K562 (cell line): ENCODE measurements around the gene ULBP2. TPM values are rescaled to one million over a fixed set of nuclear protein-coding genes. Genes with fewer than 3 reads are reported as not detected.
"Not testable (repeated sequence)": the region's sequence is repeated elsewhere in the genome, so short reads cannot be mapped to it uniquely, and the experiment has no call there.

Experiments
- ATAC-seq: fragments of 200-7000 bp; cut with Tn5 transposase; 3 replicates; pipeline ENCODE4 v1.9.1; 2020; ENCODE audit warnings: moderate library complexity
- BruUV-seq: library from RNA; stranded (reverse); fragments of 400-500 nt; replicated peaks from 2 replicates; lab custom pipeline; 2021; lab: Mats Ljungman, UMichigan
- CTCF ChIA-PET: fragments of 300-600 bp; formaldehyde crosslinking; extraction: SDS; loops from one replicate; lab custom pipeline; 2021; ENCODE audit warnings: low intra/inter-chr PET ratio; lab: Yijun Ruan, JAX
- POLR2A ChIA-PET: fragments of 300-600, 350-650 bp; sonication (Branson Sonifier 250); formaldehyde crosslinking; extraction: SDS; loops from one replicate; lab custom pipeline; 2021; ENCODE audit warnings: antibody characterized with exemption, inconsistent platforms; lab: Yijun Ruan, JAX
- DNase-seq, 4 experiments: peaks; one replicate each; pipeline versions ENCODE4 v3.0.0 to v3.0.0-alpha.2; 2011 to 2018; ENCODE audit warnings: low spot score in 3 of 4, mixed read lengths in 3 of 4; ENCODE audit errors: extremely low read depth in 1 of 4
- FAIRE-seq: peaks from 2 replicates; lab custom pipeline; 2011; peaks lifted over from hg19 to GRCh38; lab: Jason Lieb, UNC
- H2AFZ ChIP-seq: 2 replicates; pipeline ENCODE4 v1.6.0; 2011; ENCODE audit warnings: low read depth, low read length, control low read depth, inconsistent platforms
- H3K27ac ChIP-seq: fragments of 200-600 bp; 3 replicates; pipeline ENCODE4 v1.8.0; 2011; ENCODE audit warnings: low read depth, mild to moderate bottlenecking, control low read depth, inconsistent platforms, low read length, moderate library complexity, mixed read lengths; ENCODE audit errors: extremely low read depth
- H3K27me3 ChIP-seq, 2 experiments: fragments of 300-600 bp in 1 of 2; 2 replicates in 1 of 2; 3 replicates in 1 of 2; pipeline versions ENCODE4 v1.6.0 to v1.8.0; 2011; ENCODE audit warnings: inconsistent platforms in 2 of 2, low read length in 2 of 2, mild to moderate bottlenecking in 1 of 2, mixed read lengths in 1 of 2, moderate library complexity in 1 of 2; ENCODE audit not compliant: control insufficient read depth in 2 of 2, insufficient read depth in 2 of 2
- H3K36me3 ChIP-seq: fragments of 300-600 bp; 3 replicates; pipeline ENCODE4 v1.8.0; 2011; ENCODE audit warnings: mild to moderate bottlenecking, low read length, inconsistent platforms; ENCODE audit not compliant: control insufficient read depth, insufficient read depth
- H3K4me1 ChIP-seq, 2 experiments: fragments of 200-600 bp in 1 of 2; replicated peaks in 1 of 2; 2 replicates in 1 of 2; 3 replicates in 1 of 2; pipeline versions ENCODE4 v1.5.1 to v1.8.0; 2011; ENCODE audit warnings: inconsistent platforms in 2 of 2, low read length in 2 of 2, mild to moderate bottlenecking in 1 of 2, mixed read lengths in 1 of 2, moderate library complexity in 1 of 2; ENCODE audit not compliant: control insufficient read depth in 2 of 2, insufficient read depth in 2 of 2
- H3K4me2 ChIP-seq: 2 replicates; pipeline ENCODE4 v1.6.1; 2011; ENCODE audit warnings: low read length, control low read depth, inconsistent platforms, mixed read lengths; ENCODE audit not compliant: insufficient read depth
- H3K4me3 ChIP-seq: fragments of 200-600 bp; sonication (generic), shearing (Covaris generic); 2 replicates; pipeline ENCODE4 v1.5.1; 2016; ENCODE audit warnings: control low read depth, inconsistent platforms
- H3K79me2 ChIP-seq: fragments of 200-600 bp; 3 replicates; pipeline ENCODE4 v1.8.0; 2011; ENCODE audit warnings: low read length, inconsistent platforms; ENCODE audit not compliant: control insufficient read depth, insufficient read depth
- H3K9ac ChIP-seq, 2 experiments: 2 replicates each; pipeline versions ENCODE4 v1.6.0 to v1.6.1; 2011; ENCODE audit warnings: low read depth in 2 of 2, low read length in 2 of 2, control low read depth in 1 of 2, inconsistent platforms in 1 of 2, mild to moderate bottlenecking in 1 of 2, mixed read lengths in 1 of 2; ENCODE audit not compliant: insufficient read depth in 1 of 2
- H3K9me1 ChIP-seq: one replicate; pipeline ENCODE4 v1.6.0; 2011; ENCODE audit warnings: inconsistent platforms, mild to moderate bottlenecking, low read length, moderate library complexity; ENCODE audit not compliant: control insufficient read depth, insufficient read depth
- H3K9me3 ChIP-seq: replicated peaks from 2 replicates; pipeline ENCODE4 v1.5.1; 2011; ENCODE audit warnings: low read depth, low read length, inconsistent platforms; ENCODE audit not compliant: control insufficient read depth, insufficient read depth
- H4K20me1 ChIP-seq: replicated peaks from 2 replicates; pipeline ENCODE4 v1.6.1; 2011; ENCODE audit warnings: low read length, inconsistent platforms, mixed read lengths; ENCODE audit not compliant: control insufficient read depth, insufficient read depth
- NRF1 ChIP-seq, 2 experiments: fragments of 450-650 bp; IDR thresholded peaks in 1 of 2; conservative IDR thresholded peaks in 1 of 2; 2 replicates each; pipeline ENCODE4 v1.6.1; 2014; ENCODE audit warnings: mild to moderate bottlenecking in 2 of 2
- SREBF2 ChIP-seq: sonication (generic); formaldehyde crosslinking; IDR thresholded peaks from 2 replicates; pipeline ENCODE4 v1.4.0; 2020; ENCODE audit warnings: mild to moderate bottlenecking, missing genetic modification reagents
- WGBS: fragments of 100-300 bp; shearing (Covaris generic); methylation state at CpG from one replicate; pipeline ENCODE4 v1.1.6; 2016; ENCODE audit warnings: low coverage, mixed read lengths; ENCODE audit not compliant: insufficient coverage; ENCODE audit errors: missing lambda C conversion rate; 5-methylcytosine and 5-hydroxymethylcytosine counted together
- in situ Hi-C: fragments of 300-500 bp; cut with MboI; formaldehyde crosslinking; loops from 4 replicates; pipeline ENCODE4 v1.15.0; 2018; ENCODE audit warnings: inconsistent platforms, mixed read lengths
- intact Hi-C: fragments of 100-400 bp; cut with micrococcal nuclease; formaldehyde crosslinking; loops from 2 replicates; pipeline ENCODE4 v1.14.2; 2022
- polyA plus RNA-seq, 8 experiments: library from polyadenylated mRNA; depleted of rRNA in 4 of 8; stranded (reverse) in 5 of 8; unstranded in 3 of 8; fragments of >200 nt; fragmentation: Nextera tagmentation in 2 of 8; fragmentation: Illumina TruSeq in 1 of 8; extraction: Ambion mirVana in 2 of 8; extraction: Trizol in 1 of 8; gene quantifications; 2 replicates each; pipeline versions ENCODE4 v1.2.1 to v1.2.3, GENCODE V29; 2011 to 2014; ENCODE audit warnings: inconsistent platforms in 1 of 8, missing spikeins in 1 of 8
- total RNA-seq, 7 experiments: library from RNA; depleted of rRNA in 6 of 7; stranded (reverse); fragments of >200 nt in 6 of 7; fragmentation: Illumina TruSeq in 2 of 7; extraction: Trizol in 2 of 7; gene quantifications; 2 replicates each; pipeline versions ENCODE4 v1.2.1 to v1.2.3, GENCODE V29; 2011 to 2021; ENCODE audit warnings: low replicate concordance in 1 of 7

The ULBP2 gene
- total and polyA plus RNA-seq, 9 of the 15 experiments (the other 6 are each of a cell fraction or from before 2014, with no cell fraction given) = 0.50 to 5.3 (median 1.2) TPM

DNA sequence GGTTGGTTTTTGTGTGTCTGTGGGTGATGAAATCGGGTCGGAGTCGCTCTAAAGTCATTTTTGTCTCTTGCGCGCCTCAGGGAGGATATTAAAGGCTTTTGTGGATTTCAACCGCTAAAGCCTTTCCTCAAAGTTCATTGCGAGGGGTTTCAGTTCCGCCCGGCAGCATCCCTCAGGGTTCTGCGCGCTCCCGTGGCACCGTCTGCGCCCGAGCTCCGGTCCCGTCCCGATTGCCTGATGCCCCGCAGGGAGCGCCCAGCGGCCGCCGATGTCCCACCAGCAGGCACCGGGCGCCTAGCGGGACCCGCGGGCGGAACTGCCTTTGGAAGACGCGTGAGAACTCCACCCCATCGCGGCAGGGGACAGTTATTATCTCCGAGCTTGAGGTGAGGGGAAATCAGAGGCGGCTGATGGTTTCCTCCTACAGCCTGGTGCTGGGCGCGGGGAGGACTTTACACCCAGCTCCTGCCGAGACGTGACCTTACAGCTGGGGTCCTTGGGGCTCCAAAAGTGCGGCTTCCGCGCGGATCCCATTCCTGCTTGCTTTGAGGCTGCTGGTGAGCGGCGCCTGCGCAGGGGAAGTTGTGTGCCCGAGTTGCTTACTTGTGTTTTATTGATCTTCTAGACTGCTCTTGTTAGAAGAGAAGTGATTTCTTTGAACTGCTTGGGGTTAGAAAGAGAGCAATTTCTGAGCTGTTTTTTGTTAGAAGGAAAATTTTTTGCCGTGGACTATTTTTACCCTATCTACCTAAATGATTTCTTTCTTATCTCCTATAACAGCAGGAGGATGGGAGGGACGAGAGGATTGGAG, 49.1 kb downstream of the ULBP2 start:
- Histone ChIP-seq H3K9me3 (no peaks in the 10 kb centered on the region), H3K4me1 (peaks cover 0 to 11% of the 10 kb centered on the region in 2 experiments; a peak in 1 of 5 replicates), H3K36me3 (no peaks in the 10 kb centered on the region), H3K27ac (no peak overlapping the region), H3K4me3 (no peak overlapping the region), H3K9me1 (no peaks in the 10 kb centered on the region), H3K9ac (no peak overlapping the region), H2AFZ (no peak overlapping the region), H3K27me3 (peaks cover 68% of the 10 kb centered on the region in 2 experiments), H3K79me2 (no peaks in the 10 kb centered on the region), H3K4me2 (no peak overlapping the region), H4K20me1 (peaks cover 4% of the 10 kb centered on the region)
- peak; percentile 65 to 71 for TF ChIP-seq NRF1 (conservative IDR thresholded peaks at IDR 0.05 in 1 of 2, IDR thresholded peaks at IDR 0.05 in 1 of 2)
- TF ChIP-seq SREBF2 (CRISPR knock-in tag) = no peak
- FAIRE-seq = no peak
- WGBS = 9% methylated on average over 46 of the region's 49 CpGs
- POLR2A ChIA-PET = interaction anchor here (0.7 to 1.0 kb wide), 2 partner anchors 9 to 641 kb away, joined by 3 read pairs; no protein-coding TSS in a partner anchor
- intact Hi-C loops (no loop called here), in situ Hi-C loops (no loop called here)
- CTCF ChIA-PET = interaction anchor here (0.5 kb wide), 1 partner anchor 891 kb away, joined by 3 read pairs; no protein-coding TSS in a partner anchor
- BruUV-seq = no TSS peak
- peak in 1 of 4 experiments; percentile 18 for DNase-seq
- ATAC-seq = no peak; the same call in 1 of the 3 replicates

DNA sequence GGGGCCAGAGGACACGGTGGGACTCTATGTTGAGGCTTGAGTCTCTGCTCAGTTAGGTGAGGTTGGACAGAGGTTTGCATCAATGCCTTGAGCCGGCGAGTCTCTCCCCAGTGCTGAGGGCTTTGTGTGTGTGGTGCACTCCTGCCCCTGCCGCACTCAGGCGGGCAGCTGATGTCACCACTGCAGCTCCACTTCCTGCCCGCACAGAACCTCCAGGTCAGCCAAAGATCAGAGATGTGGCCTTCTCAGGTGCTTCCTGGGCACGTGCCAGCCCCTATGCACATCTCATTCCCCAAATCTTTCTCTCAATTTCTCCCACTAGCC, 49.6 kb downstream of the ULBP2 start:
- H3K9ac ChIP-seq, FAIRE-seq, POLR2A ChIA-PET: not testable (repeated sequence)

More for the DNA sequence above, 49.6 kb downstream of the ULBP2 start:
- ATAC-seq = peak; percentile 59; the same call in 2 of the 3 replicates
- WGBS = 0% methylated on average over 4 of the region's 7 CpGs
- H3K79me2 ChIP-seq, H3K9me3 ChIP-seq, H4K20me1 ChIP-seq, BruUV-seq, H3K4me2 ChIP-seq, H3K9me1 ChIP-seq, H2AFZ ChIP-seq, H3K27ac ChIP-seq, DNase-seq, H3K36me3 ChIP-seq, intact Hi-C loops, H3K4me3 ChIP-seq, in situ Hi-C loops: not testable (repeated sequence)
- CTCF ChIA-PET = interaction anchor here (0.5 kb wide), 1 partner anchor 891 kb away, joined by 3 read pairs; no protein-coding TSS in a partner anchor
- Histone ChIP-seq H3K4me1 (peaks cover 0 to 11% of the 10 kb centered on the region in 2 experiments; a peak in 1 of 5 replicates), H3K27me3 (peaks cover 63 to 68% of the 10 kb centered on the region in 2 experiments)
